CD4-positive, alpha-beta T cell treated with Interleukin-6 at 100 ng/mL for 8 hours (primary cell): ENCODE measurements around the gene SLC9B2.
"Not testable (repeated sequence)": the region's sequence is repeated elsewhere in the genome, so short reads cannot be mapped to it uniquely, and the experiment has no call there.

Experiments used
- DNase-seq: peaks from one replicate; pipeline ENCODE4 v3.0.0-alpha.2; 2020; ENCODE audit warnings: mixed read lengths, low spot score

Gene SLC9B2

DNA sequence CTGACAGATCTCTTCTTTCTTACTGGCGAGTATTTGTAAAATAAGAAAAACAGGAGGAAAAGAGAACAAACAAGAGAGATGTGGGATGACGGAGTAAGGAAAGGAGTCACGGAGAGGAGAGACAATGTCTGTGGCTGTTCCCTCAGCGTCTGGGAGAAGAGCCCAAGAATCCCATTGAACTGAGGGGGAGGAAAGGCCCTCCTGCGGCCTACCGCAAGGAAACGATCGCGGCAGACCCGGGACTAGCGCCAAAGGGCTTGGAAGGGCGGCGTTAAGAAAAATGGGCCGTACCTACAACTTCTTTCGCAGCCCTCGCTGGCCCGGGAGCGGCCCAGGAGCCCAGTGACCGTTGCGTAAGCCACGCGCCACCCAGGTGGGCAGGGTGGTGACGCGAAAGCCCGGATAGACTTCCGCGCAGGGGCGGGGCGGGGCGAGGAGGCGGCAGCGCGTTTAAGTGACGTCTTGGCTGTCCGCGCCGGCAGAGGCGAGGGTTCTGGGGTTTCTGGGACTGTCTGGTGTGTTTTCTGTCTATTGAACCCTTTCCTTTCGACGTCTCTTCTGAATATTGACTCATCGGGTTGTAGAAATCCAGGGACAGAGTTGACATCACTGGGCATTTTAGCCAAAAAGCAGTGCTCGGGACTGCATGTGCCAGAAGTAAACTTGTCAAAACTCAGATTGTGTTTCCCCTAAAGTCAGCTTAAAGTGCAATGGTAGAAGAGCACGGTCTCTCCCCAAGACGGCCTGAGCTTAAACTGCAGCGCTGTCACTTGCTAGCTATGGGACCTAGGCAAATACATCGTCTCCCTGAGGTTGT lies 57.0 kb downstream of the SLC9B2 start, which contains the start of gene SLC9B1:
SLC9B1 (minus strand) TSS at position 398 of the 817 bp plus-strand sequence. CDS start 27,994 bp downstream, outside the sequence.
- DNase-seq: peak; percentile 90

- DNase-seq: no peak
These were observed 57.9 kb downstream of the SLC9B2 start for GRCh38 chr4:103018391-103019307.

DNA sequence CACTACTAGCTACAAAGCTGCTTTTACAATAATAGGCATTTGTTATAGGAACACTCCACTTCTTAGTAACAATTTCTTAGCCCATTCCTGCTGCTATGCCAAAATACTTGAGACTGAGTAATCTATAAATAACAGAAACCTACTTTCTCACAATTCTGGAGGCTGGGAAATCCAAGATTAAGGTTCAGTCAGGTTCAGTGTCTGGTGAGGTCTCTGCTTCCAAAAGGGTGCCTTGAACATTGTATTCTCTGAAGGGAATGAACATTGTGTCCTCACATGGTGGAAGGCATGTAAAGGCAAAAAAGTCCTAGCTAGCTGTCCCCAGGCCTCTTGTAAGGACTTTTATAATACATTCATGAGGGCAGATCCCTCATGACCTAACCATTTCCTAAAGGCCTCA lies 64.0 kb downstream of the SLC9B2 start:
- DNase-seq: no peak

DNA sequence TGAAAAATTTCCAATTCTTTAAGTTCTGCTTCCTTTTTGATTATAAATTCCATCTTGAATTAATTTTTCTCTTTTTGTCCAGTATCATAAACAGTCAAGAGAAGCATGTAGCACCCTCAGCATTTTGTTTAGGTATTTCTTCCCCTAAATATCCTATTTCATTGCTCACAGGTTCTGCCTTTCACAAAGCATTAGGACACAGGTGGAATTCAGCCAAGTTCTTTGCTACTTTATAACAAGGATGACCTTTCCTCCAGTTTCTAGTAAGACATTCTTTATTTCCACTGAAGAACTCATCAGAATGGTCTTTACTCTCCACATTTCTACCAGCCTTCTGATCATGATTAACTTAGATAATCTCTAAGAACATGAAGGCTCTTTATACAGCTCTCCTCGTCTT lies 64.5 kb downstream of the SLC9B2 start:
- no peak for DNase-seq

- DNase-seq: no peak
These were observed 65.1 kb downstream of the SLC9B2 start for GRCh38 chr4:103011378-103012025.

GRCh38 chr4:103010804-103011203 lies 65.8 kb downstream of the SLC9B2 start:
- DNase-seq: no peak

DNA sequence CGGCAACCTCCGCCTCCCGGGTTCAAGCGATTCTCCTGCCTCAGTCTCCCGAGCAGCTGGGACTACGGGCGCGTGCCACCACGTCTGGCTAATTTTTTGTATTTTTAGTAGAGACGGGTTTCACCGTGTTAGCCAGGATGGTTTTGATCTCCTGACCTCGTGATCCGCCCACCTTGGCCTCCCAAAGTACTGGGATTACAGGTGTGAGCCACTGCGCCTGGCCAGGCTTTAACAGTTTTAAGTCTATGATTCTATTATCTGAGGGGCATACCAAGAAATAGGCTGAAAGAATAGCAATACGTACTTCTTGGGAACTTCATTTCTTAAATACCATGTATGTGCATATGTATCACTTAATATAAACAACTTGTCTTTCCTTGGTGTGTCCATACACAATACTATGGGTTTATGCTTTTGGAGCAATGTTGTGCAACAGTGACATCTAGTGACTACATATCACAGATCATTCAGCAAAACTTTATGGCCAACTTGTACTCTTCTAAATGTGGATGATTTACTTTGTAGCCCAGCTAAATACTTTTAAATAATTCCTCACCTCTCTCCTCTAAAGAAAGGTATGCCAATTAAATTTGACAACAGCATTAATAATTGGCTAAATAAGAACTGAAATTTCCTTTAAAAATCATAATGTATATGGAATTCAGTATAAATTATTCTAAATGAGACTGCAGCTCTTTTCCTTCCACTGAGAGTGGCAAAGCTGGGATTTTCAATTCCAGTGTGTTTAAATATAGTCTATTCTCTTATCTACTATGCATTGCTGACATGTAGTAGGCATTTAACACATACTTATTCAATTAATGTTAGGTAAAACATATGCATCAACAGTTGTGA lies 67.5 kb downstream of the SLC9B2 start:
- DNase-seq: peak; percentile 59

DNA sequence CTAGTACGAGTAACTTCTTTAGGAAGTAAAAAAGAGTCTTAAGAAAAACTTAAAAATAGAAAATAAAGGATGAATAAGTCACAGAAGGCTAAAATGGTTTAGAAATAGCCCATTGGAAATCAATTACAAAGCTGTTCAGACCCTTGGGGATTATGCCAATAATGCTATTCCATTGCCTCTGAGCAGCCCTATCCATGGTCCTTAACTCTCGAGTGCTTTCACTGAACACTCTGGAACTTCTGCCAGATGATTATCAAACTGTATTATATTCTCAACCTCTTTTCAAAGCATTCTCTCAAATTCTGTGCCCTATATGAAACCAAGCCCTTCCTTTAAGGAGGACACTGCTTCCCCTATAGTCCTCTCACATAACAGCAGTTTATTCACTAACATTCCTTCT lies 74.0 kb downstream of the SLC9B2 start:
- no peak for DNase-seq

DNA sequence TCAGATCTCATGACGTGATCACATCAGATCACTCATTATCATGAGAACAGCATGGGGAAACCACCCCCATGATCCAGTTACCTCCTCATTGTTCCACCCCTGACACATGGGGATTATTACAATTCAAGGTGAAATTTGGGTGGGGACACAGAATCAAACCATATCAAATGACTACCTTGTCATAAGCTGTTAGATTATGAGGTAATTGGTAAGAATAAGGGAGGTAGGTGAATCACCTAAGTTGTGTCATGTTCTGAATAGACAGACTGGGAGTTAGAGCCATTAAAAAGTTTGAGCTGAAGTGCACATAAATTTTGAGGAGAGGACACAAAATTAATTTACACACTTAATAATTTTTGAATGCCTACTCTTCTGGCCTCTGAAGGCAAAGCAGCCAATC lies 81.8 kb downstream of the SLC9B2 start:
- DNase-seq: no peak

DNA sequence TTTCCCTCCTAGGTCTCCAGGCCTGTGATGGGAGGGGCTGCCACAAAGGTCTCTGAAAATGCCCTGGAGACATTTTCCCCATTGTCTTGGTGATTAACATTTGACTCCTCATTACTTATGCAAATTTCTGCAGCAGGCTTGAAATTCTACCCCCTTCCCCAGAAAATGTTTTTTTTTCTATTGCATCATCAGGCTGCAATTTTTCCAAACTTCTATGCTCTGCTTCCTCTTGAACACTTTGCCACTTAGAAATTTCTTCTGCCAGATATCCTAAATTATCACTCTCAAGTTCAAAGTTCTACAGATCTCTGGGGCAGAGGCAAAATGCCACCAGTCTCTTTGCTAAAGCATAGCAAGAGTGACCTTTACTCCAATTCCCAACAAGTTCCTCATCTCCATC lies 82.6 kb downstream of the SLC9B2 start:
- DNase-seq: not testable (repeated sequence)

DNA sequence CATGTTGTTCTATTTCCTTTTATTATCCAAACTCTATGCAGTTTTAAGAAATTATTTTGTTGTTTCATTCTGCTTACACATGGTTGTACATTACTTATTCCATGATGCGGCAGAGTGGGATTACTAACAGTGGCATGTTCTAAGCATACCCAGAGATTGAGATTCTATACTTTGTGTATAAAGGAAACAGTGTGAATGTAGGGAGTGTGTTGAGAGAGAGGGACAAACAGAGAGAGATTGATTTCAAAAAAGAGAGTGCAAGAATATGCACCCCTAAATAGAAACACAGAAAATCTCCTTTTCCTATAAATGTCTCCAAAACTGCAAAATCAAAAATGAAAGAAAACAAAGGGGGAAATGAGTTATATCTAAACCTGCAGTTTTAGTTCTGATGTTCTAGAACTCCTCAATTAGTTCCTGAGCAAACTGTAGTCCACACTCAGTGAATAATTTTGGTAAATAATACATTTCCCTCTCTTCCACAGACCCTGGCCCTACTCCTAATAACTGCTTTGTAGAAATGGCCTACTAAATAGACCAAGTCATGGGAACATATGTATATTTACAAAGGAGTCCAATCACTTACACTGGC lies 88.0 kb downstream of the SLC9B2 start:
- no peak for DNase-seq

GRCh38 chr4:102981005-102981404 lies 95.6 kb downstream of the SLC9B2 start:
- DNase-seq: no peak
